DND-41 (cell line): Measurements from ENCODE around the gene SCLY.

Source experiments
- ATAC-seq: fragments of 200-7000 bp; cut with Tn5 transposase; 3 replicates; pipeline ENCODE4 v1.9.1; 2021; ENCODE audit warnings: low read depth; ENCODE audit not compliant: insufficient read depth
- DNase-seq: peaks from one replicate; pipeline ENCODE4 v3.0.0-alpha.2; 2020
- H2AFZ ChIP-seq: 2 replicates; pipeline ENCODE4 v1.6.0; 2012; ENCODE audit warnings: low read depth, low read length
- H3K27ac ChIP-seq: 2 replicates; pipeline ENCODE4 v1.5.1; 2012; ENCODE audit warnings: low read length, inconsistent platforms
- H3K27me3 ChIP-seq: fragments of 200-600 bp; sonication (generic); 2 replicates; pipeline ENCODE4 v1.6.0; 2012; ENCODE audit warnings: low read length, mild to moderate bottlenecking, inconsistent platforms; ENCODE audit not compliant: insufficient read depth, poor library complexity
- H3K36me3 ChIP-seq: 2 replicates; pipeline ENCODE4 v1.5.1; 2012; ENCODE audit warnings: low read length, inconsistent platforms; ENCODE audit not compliant: insufficient read depth
- H3K4me1 ChIP-seq: 2 replicates; pipeline ENCODE4 v1.5.1; 2012; ENCODE audit warnings: mild to moderate bottlenecking, low read length; ENCODE audit not compliant: insufficient read depth
- H3K4me2 ChIP-seq: 2 replicates; pipeline ENCODE4 v1.6.0; 2012; ENCODE audit warnings: mild to moderate bottlenecking, moderate library complexity, low read length, inconsistent platforms; ENCODE audit not compliant: insufficient read depth
- H3K4me3 ChIP-seq, 2 experiments: fragments of 200-600 bp in 1 of 2; shearing (Covaris generic) in 1 of 2; 2 replicates each; pipeline ENCODE4 v1.5.1; 2012 to 2016; ENCODE audit warnings: inconsistent platforms in 2 of 2, low read length in 2 of 2, mild to moderate bottlenecking in 2 of 2, low read depth in 1 of 2, moderate library complexity in 1 of 2
- H3K79me2 ChIP-seq: 2 replicates; pipeline ENCODE4 v1.6.0; 2012; ENCODE audit warnings: low read length, inconsistent platforms; ENCODE audit not compliant: insufficient read depth
- H3K9ac ChIP-seq: 2 replicates; pipeline ENCODE4 v1.6.0; 2012; ENCODE audit warnings: low read depth, mild to moderate bottlenecking, inconsistent platforms, low read length, moderate library complexity
- H3K9me3 ChIP-seq: 2 replicates; pipeline ENCODE4 v1.5.1; 2012; ENCODE audit warnings: low read length, moderate library complexity, mild to moderate bottlenecking, inconsistent platforms; ENCODE audit not compliant: insufficient read depth, severe bottlenecking
- H4K20me1 ChIP-seq: 2 replicates; pipeline ENCODE4 v1.6.0; 2012; ENCODE audit warnings: low read length; ENCODE audit not compliant: insufficient read depth
- CTCF ChIP-seq: IDR thresholded peaks from 2 replicates; pipeline ENCODE4 v1.5.1; 2012; ENCODE audit warnings: borderline replicate concordance, low read length, moderate library complexity, mild to moderate bottlenecking; ENCODE audit not compliant: poor library complexity, severe bottlenecking; ENCODE audit errors: extremely low read depth
- EZH2 ChIP-seq: IDR thresholded peaks from 3 replicates; pipeline ENCODE4 v1.6.1; 2012; ENCODE audit warnings: borderline replicate concordance, low read depth, mild to moderate bottlenecking, moderate library complexity, low read length, inconsistent platforms; ENCODE audit not compliant: severe bottlenecking

SCLY gene

DNA sequence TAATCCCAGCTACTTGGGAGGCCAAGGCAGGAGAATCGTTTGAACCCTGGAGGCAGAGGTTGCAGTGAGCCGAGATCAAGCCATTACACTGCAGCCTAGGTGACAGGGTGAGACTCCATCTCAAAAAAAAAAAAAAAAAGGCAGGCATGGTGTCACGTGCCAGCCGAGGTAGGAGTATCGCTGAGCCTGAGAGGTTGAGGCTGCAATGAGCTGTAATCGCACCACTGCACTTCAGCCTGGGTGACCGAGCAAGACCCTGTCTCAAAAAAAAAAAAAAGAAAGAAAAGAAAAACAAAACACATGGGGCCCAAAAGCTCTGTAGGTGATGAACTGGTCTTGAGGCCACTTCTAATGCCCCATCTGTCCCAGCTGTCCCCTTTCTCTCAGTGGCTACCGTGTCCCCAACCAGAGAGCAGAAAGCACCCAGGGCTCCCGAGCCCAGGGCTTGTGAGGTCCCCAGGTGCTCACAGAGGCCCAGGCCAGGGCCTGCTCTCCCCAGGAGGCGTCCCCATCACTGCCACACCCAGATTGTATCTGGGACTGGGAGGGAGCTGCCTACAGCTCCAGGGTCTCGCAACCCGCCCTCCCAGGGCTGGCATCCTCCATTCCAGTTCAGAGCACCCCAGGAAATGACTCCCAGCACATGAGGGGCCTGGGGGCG is 86.2 kb downstream of the SCLY start:
- Histone ChIP-seq H3K27ac (no peak overlapping the region), H3K4me1 (no peaks in the 10 kb centered on the region), H3K9ac (no peak overlapping the region), H3K4me3 (no peak overlapping the region), H4K20me1 (no peaks in the 10 kb centered on the region; the same call in 1 of the 2 replicates), H3K27me3 (no peaks in the 10 kb centered on the region), H3K79me2 (no peaks in the 10 kb centered on the region), H2AFZ (no peak overlapping the region), H3K9me3 (no peaks in the 10 kb centered on the region), H3K4me2 (no peak overlapping the region), H3K36me3 (no peaks in the 10 kb centered on the region)
- TF ChIP-seq CTCF (no peak), EZH2 (no peak)
- DNase-seq (no peak), ATAC-seq (no peak)

DNA sequence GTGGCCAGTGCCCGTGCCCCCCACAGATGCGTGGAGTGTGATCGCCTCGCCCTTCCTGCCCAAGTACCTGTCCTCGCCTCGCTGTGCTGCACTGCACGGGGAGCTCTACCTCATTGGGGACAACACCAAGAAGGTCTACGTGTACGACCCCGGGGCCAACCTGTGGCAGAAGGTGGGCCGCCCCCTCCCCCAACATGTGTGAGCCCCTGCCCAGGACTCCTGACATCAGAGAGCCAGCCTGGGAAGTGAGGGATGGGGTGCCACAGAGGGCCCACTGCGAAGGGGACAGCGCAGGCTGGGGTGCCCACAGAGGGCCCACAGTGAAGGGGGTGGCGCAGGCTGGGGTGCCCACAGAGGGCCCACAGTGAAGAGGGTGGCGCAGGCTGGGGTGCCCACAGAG is 88.2 kb downstream of the SCLY start:
- Histone ChIP-seq H3K27ac (no peak overlapping the region), H3K79me2 (no peaks in the 10 kb centered on the region), H3K4me2 (no peak overlapping the region), H2AFZ (no peak overlapping the region), H3K36me3 (no peaks in the 10 kb centered on the region), H3K4me1 (no peaks in the 10 kb centered on the region), H3K4me3 (no peak overlapping the region), H3K9me3 (no peaks in the 10 kb centered on the region), H4K20me1 (no peaks in the 10 kb centered on the region), H3K9ac (no peak overlapping the region), H3K27me3 (no peaks in the 10 kb centered on the region)
- no peak for ATAC-seq
- TF ChIP-seq CTCF (no peak), EZH2 (no peak)
- DNase-seq: no peak
